Sigmoid colon (tissue), 4 donors: ENCODE data around the gene TMTC2.

Experiments
- EP300 ChIP-seq, 4 donors: sonication (generic); formaldehyde crosslinking; IDR thresholded peaks; one replicate each; pipeline ENCODE4 v1.6.1; 2017; ENCODE audit warnings: antibody characterized with exemption in 4 of 4
- POLR2A ChIP-seq, 2 donors: fragments of 450-650 bp; IDR thresholded peaks; one replicate each; pipeline ENCODE4 v1.6.1; 2016; ENCODE audit warnings: antibody characterized with exemption in 2 of 2, mild to moderate bottlenecking in 2 of 2, moderate library complexity in 2 of 2
- POLR2AphosphoS5 ChIP-seq, 4 donors: sonication (generic); formaldehyde crosslinking; IDR thresholded peaks; one replicate each; pipeline ENCODE4 v1.6.1; 2017; ENCODE audit warnings: antibody characterized with exemption in 4 of 4
- TF ChIP-seq, protein P1 (sequence below), 4 experiments: fragments of 450-650 bp in 3 of 4; fragments of 200-600 bp in 1 of 4; IDR thresholded peaks; one replicate each; pipeline ENCODE4 v1.5.1; 2016 to 2019; ENCODE audit warnings: antibody characterized with exemption in 4 of 4, mild to moderate bottlenecking in 3 of 4, moderate library complexity in 2 of 4

- TF ChIP-seq EP300 (IDR thresholded peaks at IDR 0.05) = no peak
- TF ChIP-seq, protein P1, sequence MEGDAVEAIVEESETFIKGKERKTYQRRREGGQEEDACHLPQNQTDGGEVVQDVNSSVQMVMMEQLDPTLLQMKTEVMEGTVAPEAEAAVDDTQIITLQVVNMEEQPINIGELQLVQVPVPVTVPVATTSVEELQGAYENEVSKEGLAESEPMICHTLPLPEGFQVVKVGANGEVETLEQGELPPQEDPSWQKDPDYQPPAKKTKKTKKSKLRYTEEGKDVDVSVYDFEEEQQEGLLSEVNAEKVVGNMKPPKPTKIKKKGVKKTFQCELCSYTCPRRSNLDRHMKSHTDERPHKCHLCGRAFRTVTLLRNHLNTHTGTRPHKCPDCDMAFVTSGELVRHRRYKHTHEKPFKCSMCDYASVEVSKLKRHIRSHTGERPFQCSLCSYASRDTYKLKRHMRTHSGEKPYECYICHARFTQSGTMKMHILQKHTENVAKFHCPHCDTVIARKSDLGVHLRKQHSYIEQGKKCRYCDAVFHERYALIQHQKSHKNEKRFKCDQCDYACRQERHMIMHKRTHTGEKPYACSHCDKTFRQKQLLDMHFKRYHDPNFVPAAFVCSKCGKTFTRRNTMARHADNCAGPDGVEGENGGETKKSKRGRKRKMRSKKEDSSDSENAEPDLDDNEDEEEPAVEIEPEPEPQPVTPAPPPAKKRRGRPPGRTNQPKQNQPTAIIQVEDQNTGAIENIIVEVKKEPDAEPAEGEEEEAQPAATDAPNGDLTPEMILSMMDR (IDR thresholded peaks at IDR 0.05) = no peak
- no peak for TF ChIP-seq POLR2A (IDR thresholded peaks at IDR 0.05)
- TF ChIP-seq POLR2AphosphoS5 (IDR thresholded peaks at IDR 0.05) = no peak
These were observed 307.4 kb downstream of the TMTC2 start for GRCh38 chr12:82994117-82994516.
